ENCODE results near the gene SEC63.
"Not testable (repeated sequence)": the region's sequence is repeated elsewhere in the genome, so short reads cannot be mapped to it uniquely, and the experiment has no call there.

SEC63 gene

GRCh38 chr6:107957909-107958688 is at the start of gene SEC63:
Gene SEC63 (minus strand): TSS chr6:107958208. CDS start chr6:107958009, 199 bp downstream.
- Histone ChIP-seq H3K4me3 (ENCODE audit: low read depth, low read length) (peak within 1 kb of the TSS; percentile 99), H3K27me3 (ENCODE audit: control insufficient read depth, insufficient read depth, low read length) (no peaks in the 10 kb centered on the region), H3K4me1 (ENCODE audit: control insufficient read depth, insufficient read depth, low read length) (peaks cover 11% of the 10 kb centered on the region), H3K36me3 (ENCODE audit: control insufficient read depth, insufficient read depth, low read length) (peaks cover 4% of the 10 kb centered on the region; the same call in 1 of the 2 replicates), H3K9me3 (ENCODE audit: control insufficient read depth, insufficient read depth, low read length) (no peaks in the 10 kb centered on the region), H3K9ac (ENCODE audit: low read depth, low read length) (peak within 1 kb of the TSS; percentile 90), H3K27ac (ENCODE audit: low read depth, low read length) (peak within 1 kb of the TSS; percentile 81)

- Histone ChIP-seq H3K9me3 (ENCODE audit: control insufficient read depth, insufficient read depth, low read length) (peaks cover 18% of the 10 kb centered on the region; the same call in 1 of the 2 replicates), H3K27me3 (ENCODE audit: control insufficient read depth, insufficient read depth, low read length) (no peaks in the 10 kb centered on the region), H3K36me3 (ENCODE audit: control insufficient read depth, insufficient read depth, low read length) (no peaks in the 10 kb centered on the region), H3K4me1 (ENCODE audit: control insufficient read depth, insufficient read depth, low read length) (peaks cover 8% of the 10 kb centered on the region; the same call in 1 of the 2 replicates), H3K4me3 (ENCODE audit: low read depth, low read length) (no peak overlapping the region), H3K9ac (ENCODE audit: low read depth, low read length) (no peak overlapping the region), H3K27ac (ENCODE audit: low read depth, low read length) (no peak overlapping the region)
Observed at GRCh38 chr6:108005961-108006360, 48.0 kb upstream of the SEC63 start.

- Histone ChIP-seq H3K9ac (ENCODE audit: low read depth, low read length) (no peak overlapping the region), H3K4me3 (ENCODE audit: low read depth, low read length) (no peak overlapping the region), H3K27ac (ENCODE audit: low read depth, low read length) (no peak overlapping the region), H3K36me3 (ENCODE audit: control insufficient read depth, insufficient read depth, low read length) (no peaks in the 10 kb centered on the region), H3K27me3 (ENCODE audit: control insufficient read depth, insufficient read depth, low read length) (no peaks in the 10 kb centered on the region), H3K9me3 (ENCODE audit: control insufficient read depth, insufficient read depth, low read length) (peaks cover 16% of the 10 kb centered on the region; the same call in 1 of the 2 replicates), H3K4me1 (ENCODE audit: control insufficient read depth, insufficient read depth, low read length) (peaks cover 8% of the 10 kb centered on the region; the same call in 1 of the 2 replicates)
Observed at GRCh38 chr6:108004861-108005260, 46.9 kb upstream of the SEC63 start.

- Histone ChIP-seq H3K27ac (ENCODE audit: low read depth, low read length) (no peak overlapping the region), H3K4me1 (ENCODE audit: control insufficient read depth, insufficient read depth, low read length) (peaks cover 18% of the 10 kb centered on the region), H3K9ac (ENCODE audit: low read depth, low read length) (no peak overlapping the region), H3K27me3 (ENCODE audit: control insufficient read depth, insufficient read depth, low read length) (no peaks in the 10 kb centered on the region), H3K4me3 (ENCODE audit: low read depth, low read length) (no peak overlapping the region), H3K9me3 (ENCODE audit: control insufficient read depth, insufficient read depth, low read length) (0 out of 2 replicates have a peak, but pooled peaks cover 3% of the 10 kb centered on the region), H3K36me3 (ENCODE audit: control insufficient read depth, insufficient read depth, low read length) (no peaks in the 10 kb centered on the region)
Observed at GRCh38 chr6:108002365-108003221, 44.6 kb upstream of the SEC63 start.

- Histone ChIP-seq H3K36me3 (ENCODE audit: control insufficient read depth, insufficient read depth, low read length) (no peaks in the 10 kb centered on the region), H3K9me3 (ENCODE audit: control insufficient read depth, insufficient read depth, low read length) (no peaks in the 10 kb centered on the region), H3K27me3 (ENCODE audit: control insufficient read depth, insufficient read depth, low read length) (no peaks in the 10 kb centered on the region), H3K27ac (ENCODE audit: low read depth, low read length) (no peak overlapping the region), H3K9ac (ENCODE audit: low read depth, low read length) (no peak overlapping the region), H3K4me3 (ENCODE audit: low read depth, low read length) (no peak overlapping the region), H3K4me1 (ENCODE audit: control insufficient read depth, insufficient read depth, low read length) (peaks cover 18% of the 10 kb centered on the region)
Observed at GRCh38 chr6:108001696-108002231, 43.8 kb upstream of the SEC63 start.

GRCh38 chr6:108000259-108000658 is 42.3 kb upstream of the SEC63 start:
- not testable (repeated sequence) for H3K27ac ChIP-seq (ENCODE audit: low read depth, low read length); H3K36me3 ChIP-seq (ENCODE audit: control insufficient read depth, insufficient read depth, low read length); H3K9ac ChIP-seq (ENCODE audit: low read depth, low read length); H3K4me3 ChIP-seq (ENCODE audit: low read depth, low read length); H3K27me3 ChIP-seq (ENCODE audit: control insufficient read depth, insufficient read depth, low read length); H3K9me3 ChIP-seq (ENCODE audit: control insufficient read depth, insufficient read depth, low read length)
- peaks cover 18% of the 10 kb centered on the region for H3K4me1 ChIP-seq (ENCODE audit: control insufficient read depth, insufficient read depth, low read length)

DNA sequence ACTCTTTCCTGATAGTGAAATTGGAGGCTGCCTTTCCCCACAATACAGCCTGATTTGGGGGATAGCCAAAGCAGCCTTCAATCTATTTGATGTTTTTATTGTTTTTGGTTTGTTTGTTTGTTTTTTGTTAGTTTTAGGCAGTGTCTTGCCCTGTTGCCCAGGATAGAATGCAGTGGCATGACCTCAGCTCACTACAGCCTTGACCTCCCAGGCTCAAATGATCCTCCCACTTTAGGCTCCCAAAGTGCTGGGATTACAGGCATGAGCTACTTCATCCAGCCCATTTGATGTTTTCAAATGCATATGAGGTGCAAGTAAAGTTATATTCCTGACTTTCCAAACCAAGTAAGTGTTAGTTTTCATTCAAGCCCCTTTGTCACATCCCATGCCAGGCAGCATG is 41.3 kb upstream of the SEC63 start:
- no peaks in the 10 kb centered on the region for H3K27me3 ChIP-seq (ENCODE audit: control insufficient read depth, insufficient read depth, low read length)

DNA sequence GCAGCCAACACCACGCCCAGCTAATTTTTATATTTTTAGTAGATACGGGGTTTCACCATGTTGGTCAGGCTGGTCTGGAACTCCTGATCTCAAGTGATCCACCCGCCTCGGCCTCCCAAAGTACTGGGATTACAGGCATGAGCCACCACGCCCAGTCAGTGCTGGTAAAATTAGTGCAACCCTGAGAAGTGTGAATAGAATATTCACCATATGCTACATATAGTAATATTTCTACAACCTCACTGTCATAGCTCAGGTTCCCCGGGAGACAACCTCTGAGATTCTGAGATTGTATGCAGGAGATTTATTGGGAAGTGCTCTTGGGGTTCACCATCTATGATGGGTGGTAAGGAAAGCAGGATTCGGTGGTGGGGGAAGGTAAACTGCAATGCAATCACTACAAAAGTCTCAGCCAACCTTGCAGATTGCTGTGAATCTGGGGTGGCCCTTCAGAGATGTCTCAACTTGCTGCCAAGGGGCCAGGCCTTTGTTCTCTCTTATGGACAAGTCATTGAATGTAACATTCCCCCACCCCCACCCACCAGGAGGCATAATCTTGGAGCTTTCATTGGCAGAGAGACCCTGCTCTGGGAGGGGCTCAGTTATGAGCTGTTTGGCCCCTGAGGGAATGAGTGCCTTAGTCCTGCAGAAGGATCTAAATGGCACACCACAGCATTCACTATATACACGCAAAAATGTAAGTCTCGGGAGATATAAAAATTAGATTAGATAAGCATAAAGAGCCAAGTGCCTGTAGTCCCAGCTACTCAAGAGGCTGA is 34.0 kb upstream of the SEC63 start:
- Histone ChIP-seq H3K4me1 (ENCODE audit: control insufficient read depth, insufficient read depth, low read length) (peaks cover 35% of the 10 kb centered on the region), H3K36me3 (ENCODE audit: control insufficient read depth, insufficient read depth, low read length) (no peaks in the 10 kb centered on the region), H3K27me3 (ENCODE audit: control insufficient read depth, insufficient read depth, low read length) (no peaks in the 10 kb centered on the region), H3K4me3 (ENCODE audit: low read depth, low read length) (no peak overlapping the region), H3K9me3 (ENCODE audit: control insufficient read depth, insufficient read depth, low read length) (no peaks in the 10 kb centered on the region), H3K9ac (ENCODE audit: low read depth, low read length) (no peak overlapping the region), H3K27ac (ENCODE audit: low read depth, low read length) (no peak overlapping the region)

More for the DNA sequence above, 41.3 kb upstream of the SEC63 start:
- no peaks in the 10 kb centered on the region for H3K9me3 ChIP-seq (ENCODE audit: control insufficient read depth, insufficient read depth, low read length)
- H3K4me1 ChIP-seq (ENCODE audit: control insufficient read depth, insufficient read depth, low read length) = peaks cover 18% of the 10 kb centered on the region
- H3K9ac ChIP-seq (ENCODE audit: low read depth, low read length) = no peak overlapping the region
- H3K4me3 ChIP-seq (ENCODE audit: low read depth, low read length) = no peak overlapping the region
- H3K36me3 ChIP-seq (ENCODE audit: control insufficient read depth, insufficient read depth, low read length) = no peaks in the 10 kb centered on the region
- no peak overlapping the region for H3K27ac ChIP-seq (ENCODE audit: low read depth, low read length)

GRCh38 chr6:107991061-107991460 is 33.1 kb upstream of the SEC63 start:
- peaks cover 36% of the 10 kb centered on the region for H3K4me1 ChIP-seq (ENCODE audit: control insufficient read depth, insufficient read depth, low read length)
- H3K27me3 ChIP-seq (ENCODE audit: control insufficient read depth, insufficient read depth, low read length) = no peaks in the 10 kb centered on the region
- H3K4me3 ChIP-seq (ENCODE audit: low read depth, low read length) = no peak overlapping the region
- H3K9ac ChIP-seq (ENCODE audit: low read depth, low read length) = no peak overlapping the region
- H3K36me3 ChIP-seq (ENCODE audit: control insufficient read depth, insufficient read depth, low read length) = no peaks in the 10 kb centered on the region
- no peaks in the 10 kb centered on the region for H3K9me3 ChIP-seq (ENCODE audit: control insufficient read depth, insufficient read depth, low read length)
- no peak overlapping the region for H3K27ac ChIP-seq (ENCODE audit: low read depth, low read length)

DNA sequence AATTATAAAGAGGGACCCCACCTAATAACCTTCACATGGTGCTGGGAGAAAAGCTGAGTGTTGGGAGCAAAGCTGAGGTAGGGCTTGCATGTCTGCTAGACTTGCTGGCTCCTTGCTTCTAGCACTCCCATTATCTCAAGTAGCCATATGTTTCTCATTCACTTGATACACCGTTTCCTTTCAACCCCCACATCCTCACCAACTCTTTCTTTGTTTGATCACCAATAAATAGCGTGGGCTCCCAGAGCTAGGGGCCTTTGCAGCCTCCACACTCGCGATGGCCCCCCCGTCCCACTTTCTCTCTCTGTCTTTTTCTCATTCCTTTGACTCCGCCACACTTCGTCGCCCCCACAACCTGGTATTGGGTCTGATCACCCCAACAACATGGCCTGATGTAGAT is 32.6 kb upstream of the SEC63 start:
- peaks cover 36% of the 10 kb centered on the region for H3K4me1 ChIP-seq (ENCODE audit: control insufficient read depth, insufficient read depth, low read length)
- H3K4me3 ChIP-seq (ENCODE audit: low read depth, low read length); H3K27ac ChIP-seq (ENCODE audit: low read depth, low read length); H3K9ac ChIP-seq (ENCODE audit: low read depth, low read length); H3K36me3 ChIP-seq (ENCODE audit: control insufficient read depth, insufficient read depth, low read length); H3K9me3 ChIP-seq (ENCODE audit: control insufficient read depth, insufficient read depth, low read length); H3K27me3 ChIP-seq (ENCODE audit: control insufficient read depth, insufficient read depth, low read length): not testable (repeated sequence)

Measured in HUES48 (cell line).